HS-27A (cell line): ENCODE results near the gene CTIF.

Source experiments
- DNase-seq: peaks from one replicate; pipeline ENCODE4 v3.0.0-alpha.2; 2012; ENCODE audit warnings: low read depth, missing footprints

The CTIF gene

DNA sequence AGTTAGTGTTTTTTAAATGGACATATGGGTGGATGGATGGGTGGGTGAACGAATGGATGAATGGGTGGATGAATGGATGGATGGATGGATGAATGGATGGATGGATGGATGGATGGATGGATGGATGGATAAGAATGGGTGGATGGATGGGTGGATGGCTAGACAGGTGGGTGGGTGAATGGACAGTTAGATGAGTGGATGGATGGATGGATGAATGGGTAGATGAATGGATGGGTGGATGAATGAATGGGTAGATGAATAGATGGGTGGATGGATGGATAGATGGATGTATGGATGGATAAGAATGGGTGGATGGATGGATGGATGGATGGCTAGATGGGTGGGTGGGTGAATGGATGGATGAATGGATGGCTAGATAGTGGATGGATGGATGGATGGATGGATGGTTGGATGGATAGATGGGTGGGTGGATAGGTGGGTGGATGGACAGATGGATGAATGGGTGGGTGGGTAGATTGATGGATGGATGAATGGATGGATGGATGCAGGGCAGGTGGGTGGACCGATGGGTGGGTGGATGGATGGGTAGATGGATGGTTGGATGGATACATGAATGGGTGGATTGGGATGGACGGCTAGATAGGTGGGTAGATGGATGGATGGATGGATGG is 64.0 kb downstream of the CTIF start:
- no peak for DNase-seq

DNA sequence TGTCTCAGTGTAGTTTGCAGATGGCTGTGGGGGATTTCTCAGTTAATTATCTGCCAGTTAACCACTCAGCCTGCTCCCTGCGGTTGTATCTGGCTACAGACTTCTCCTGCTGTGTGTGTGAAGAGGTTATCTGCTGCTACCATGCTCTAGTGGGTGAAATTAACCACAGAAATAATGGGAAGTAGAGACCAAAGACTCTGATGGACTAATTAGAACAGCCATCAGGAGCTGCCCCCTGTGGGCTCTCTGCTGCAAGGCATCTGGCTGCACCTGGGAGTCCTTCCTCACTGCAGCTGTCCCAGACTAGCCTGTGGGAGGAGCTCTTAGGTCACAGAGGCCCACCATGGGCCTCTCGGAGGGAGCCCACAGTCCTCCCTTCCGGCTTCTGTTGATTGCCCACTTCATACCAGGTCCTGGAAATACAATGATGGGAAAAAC is 66.6 kb downstream of the CTIF start:
- no peak for DNase-seq

DNA sequence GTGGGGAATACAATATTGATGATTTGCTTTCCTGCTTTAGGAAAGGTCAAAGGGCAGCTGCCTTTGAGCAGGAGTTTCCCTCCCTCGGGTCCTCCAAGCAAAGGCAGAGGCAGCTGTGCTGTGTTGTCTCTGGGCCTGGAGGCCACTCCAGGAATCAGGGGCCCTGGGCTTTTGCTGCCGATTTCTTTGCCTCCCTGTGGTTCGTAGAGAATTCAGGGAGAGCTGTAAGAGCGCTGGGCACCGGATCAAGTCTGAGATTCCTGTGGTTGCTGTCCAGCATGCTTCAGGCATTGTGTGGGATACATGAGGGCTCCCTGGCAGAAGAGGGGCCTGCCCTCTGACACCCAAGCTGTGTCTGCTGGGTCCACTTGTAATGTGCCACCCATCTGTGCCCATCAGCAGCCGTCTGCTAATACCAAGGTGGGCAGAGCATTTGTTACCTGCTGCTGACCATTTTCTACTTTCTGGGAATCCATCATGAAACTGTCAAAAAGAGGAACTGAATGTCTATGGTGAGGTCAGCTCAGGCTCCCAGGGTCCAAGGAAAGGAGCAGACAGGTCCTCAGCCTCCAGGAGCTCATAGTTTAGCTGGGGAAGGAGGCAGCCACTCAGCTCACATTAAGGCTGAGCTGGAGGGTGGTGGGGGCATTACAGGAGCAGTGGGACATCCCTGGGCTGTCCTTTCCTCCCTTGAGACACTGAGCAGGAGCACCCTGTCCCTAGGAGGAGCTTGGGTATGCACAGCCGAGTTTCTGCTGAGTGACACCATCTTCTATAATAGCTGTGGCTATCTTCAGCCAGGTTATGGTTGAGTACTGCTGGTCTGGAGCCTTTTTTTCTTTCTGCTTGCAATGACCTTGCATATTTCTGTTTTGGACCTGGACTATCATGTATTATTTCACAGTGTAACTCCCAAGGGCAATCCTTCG is 68.5 kb downstream of the CTIF start:
- DNase-seq: no peak

DNA sequence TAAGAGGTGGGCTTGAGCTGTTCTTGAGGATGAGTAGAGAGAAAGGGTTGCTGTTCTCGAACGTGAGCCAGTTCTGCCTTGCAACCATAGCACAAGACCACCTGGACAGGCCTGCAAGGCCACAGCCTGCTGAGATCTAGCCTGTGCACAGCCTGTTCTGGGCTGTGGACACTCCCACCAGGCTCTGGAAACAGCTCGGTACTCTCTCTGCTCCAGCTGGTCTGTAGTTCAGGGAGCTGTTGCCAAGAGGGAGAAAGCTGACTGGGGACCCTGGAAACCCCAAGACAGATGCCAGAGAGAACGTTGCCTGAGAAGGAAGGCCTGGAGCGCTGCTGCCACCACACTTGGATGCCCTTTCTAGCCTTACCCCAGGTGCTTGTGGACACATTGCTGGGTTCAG is 69.8 kb downstream of the CTIF start:
- DNase-seq: no peak

DNA sequence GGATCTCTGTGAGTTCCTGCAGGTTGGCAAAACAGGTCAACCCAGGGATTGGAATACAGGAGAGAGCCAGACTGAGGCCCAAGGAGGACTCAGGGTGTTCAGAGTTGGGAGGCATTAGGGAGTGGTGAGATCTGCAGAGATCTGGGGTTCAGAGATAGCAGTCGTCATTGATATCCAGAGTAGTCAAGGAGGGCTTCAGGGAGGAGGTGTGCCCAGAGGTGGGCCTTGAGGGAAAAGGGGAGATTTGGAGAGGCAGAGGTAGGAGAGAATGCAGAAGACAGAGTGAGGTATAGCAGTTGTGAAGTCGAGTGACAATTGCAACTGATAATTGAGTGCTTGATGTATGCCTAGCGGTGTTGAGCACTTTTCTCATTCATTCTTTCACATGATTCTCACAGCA is 70.3 kb downstream of the CTIF start:
- DNase-seq: no peak

DNA sequence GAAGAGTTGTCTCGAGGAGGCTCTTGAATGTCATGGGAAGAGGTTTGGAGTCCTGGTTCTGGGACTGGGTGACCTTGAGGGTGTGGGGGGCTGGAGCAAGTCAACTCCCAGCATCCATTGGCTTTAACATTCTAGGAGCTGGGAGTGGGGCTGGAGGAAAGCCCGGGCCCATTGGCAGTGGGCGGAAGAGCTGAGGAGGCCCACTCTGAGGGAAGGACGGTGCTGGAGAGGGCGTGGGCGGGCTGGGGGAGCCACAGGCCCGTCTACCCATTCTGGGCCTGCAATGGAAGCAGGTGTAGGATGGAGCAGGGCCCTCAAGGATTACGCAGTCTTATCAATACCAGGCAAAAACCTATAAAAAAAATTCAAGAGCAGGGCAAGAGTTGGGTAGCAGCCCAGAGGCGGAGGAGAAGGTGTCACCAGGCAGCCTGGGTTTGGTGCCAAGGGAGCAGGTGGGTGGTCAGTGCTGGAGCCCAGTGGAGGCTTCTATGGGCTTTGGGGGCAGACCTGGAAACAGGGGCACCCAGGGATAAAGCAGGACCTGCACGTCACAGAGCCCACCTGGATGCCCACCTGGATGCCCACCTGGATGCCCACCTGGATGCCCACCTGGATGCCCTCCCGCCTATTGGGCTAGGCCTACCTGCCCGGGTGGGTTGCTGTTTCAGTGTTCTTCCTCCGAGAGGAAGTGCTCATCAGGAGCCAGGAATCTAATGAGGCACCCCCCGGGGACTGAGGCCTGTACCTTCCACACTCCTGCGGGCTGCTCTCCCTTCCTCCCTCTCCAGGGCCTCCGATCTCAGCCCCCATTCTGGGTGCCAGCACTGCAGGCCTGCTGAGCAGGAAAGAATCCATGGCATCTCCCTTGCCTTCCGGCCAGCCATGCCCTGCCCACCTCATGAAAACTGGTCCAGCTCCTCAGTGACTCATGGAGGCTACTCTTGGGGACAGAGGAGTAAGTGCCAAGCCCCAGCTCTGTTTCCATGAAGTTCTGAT is 71.3 kb downstream of the CTIF start:
- no peak for DNase-seq

DNA sequence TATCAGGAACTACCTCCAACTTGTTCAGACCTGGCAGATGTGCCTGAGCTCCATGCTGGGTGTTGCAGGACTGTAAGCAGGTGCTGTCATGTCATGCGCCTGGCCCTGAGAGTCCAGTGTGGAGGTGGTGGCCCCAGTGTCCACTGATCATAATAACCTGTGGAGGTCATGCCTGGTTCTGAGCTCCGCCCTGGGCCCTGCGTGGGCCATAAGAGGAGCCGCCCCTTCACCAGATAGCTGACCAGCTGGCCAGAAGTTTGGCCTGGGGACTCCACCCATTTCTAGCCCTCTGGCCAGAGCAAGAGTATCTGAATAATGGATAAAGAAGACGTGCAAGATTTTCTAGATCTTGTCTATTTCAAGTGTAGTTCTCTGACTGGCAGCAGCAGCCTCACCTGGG is 72.4 kb downstream of the CTIF start:
- DNase-seq: no peak

DNA sequence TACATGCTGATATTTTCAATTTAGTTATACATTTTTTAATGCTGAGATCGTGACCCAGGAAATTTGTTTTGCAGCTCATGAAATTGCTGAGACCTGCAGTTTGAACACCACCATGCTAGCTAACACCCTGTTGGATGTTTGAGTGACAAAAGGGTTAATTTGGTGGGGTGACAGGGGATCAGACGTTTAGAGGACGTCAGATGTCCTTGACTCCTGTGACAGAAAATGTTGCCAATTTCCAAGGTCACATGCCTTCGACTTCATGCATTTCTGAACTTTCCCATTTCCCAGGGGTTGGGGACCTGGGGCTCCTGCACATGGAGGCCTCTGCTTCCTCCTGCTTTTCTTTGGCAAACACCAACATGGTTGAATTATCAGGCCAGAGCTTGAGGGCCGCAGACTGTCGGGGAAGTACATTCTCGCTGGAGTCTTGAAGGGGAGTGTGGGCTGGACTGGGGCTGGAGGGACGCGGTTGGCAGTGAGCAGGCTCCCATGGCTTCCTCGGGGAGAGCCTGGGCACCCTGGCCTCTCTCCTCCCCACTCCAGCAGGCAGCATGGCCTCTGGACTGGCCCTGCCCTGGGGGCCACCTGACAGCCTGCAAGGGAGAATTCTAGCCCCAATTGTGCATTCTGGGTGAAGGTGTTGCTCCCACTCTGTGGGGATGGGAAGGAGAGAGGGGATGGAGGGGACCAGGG is 73.1 kb downstream of the CTIF start:
- DNase-seq: no peak

DNA sequence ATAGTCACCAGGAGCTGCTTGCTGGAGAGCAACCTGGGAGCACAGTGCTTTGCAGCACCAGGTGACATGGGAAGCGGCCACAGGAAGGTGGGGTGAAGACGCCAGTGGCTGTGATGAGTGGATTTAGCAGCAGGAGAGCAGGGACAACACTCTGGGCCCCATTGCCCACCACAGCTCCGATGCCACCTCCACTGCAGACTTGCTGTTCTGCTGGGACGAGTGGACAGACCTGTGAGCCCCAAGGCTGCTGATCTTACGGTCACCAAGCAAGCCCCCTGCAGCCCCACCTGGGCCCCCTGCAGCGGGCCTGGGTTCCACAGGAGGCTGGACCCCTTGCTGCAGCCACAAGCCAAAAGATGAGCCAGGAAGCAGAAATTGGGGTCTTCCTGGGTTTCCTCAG is 73.7 kb downstream of the CTIF start:
- DNase-seq: no peak

DNA sequence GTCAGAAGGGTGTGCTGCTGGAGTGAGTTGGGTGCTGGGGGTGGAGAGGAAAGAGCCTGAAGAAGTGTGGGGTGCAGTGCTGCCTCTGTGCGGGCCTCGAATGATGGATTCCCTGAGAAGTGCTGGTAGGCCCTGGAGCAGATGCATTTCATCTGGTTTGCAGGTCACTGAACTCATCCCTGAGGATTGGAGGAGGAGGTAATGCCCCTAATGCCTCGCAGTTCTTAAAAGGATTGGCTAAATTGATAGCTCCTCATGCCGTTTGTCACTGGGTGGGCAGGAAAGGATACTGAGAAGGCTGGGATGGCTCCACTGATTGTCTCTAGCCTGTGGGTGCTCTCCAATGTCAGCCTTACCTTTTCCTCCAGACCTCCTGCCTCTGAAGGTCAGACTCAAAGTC is 74.1 kb downstream of the CTIF start:
- DNase-seq: no peak

DNA sequence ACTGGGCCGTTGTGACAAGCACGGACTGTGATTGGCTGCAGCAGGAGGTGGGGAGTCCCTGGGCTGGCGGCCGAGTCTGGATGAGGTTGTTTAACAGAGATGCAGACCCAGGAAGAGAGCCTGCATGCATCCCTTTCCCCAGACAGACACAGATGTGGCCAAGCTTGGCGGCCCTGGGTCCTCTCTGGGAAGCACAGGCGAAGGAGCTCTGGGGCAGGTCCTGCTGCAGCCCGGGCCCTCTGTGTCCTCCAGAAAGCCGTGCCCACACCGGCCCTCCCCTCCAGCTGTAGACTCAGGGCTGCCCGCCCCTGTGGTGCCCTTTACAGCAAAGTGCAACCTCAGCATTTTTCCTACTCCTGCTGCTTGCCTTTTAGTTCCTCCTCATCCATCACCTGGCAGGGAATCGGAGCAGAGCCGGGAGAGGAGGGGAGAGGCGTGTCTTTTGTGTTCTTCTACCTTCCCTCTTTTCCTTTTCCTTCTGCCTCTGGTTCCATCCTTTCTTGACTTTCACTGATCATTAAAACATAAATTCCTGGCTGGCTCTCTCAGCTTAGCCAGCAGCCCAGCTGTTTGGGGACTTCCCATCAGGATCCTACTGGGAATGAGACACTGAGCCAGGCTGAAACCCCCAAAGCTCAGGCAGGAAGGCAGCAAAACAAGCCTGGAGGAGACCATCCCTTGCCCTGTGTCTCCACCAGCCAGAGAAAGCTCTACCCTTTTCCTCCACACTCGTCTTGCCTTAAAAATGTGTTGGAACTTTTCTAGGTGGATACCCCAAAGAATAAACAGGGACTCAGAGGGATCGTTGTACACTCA is 75.0 kb downstream of the CTIF start:
- DNase-seq: no peak

DNA sequence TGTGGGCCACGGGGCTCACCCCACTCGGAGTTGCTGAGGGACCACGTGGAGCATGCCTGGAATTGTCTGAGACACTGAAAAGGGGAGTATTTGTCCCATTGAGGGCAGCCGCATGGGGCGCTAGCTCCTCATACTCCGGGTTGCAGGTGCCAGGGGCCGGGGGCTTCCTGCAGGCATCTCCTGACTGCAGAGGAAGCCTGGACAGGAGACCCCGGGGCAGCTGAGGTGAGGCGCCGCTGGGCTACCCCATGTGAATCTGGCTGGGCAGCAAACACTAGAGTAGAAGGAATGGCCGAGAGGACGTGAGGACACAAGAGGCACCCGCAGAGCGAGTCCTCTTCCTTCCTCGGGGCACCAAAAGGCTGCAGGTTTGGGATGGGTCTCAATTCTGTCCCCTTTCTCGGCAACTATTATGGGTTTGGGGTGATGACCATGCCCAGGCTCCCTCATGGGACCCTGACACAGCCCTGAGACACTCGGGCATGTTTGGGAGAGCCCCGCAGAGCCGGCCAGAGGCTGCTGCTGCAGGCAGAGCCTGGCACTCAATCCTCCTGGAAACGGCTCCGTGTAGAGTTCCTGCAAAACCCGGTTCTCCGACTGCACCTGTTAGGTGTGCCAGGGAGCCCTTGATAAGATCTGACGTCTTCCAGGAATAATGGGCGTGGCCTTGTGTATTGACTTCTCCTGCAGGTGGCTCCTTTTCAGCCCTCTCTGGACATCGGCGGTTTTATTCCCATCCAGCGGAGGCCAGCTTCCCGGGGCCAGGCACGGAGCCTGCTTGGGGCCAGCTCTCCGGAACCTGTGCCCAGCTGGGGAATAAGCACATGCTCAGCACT is 77.0 kb downstream of the CTIF start:
- no peak for DNase-seq

DNA sequence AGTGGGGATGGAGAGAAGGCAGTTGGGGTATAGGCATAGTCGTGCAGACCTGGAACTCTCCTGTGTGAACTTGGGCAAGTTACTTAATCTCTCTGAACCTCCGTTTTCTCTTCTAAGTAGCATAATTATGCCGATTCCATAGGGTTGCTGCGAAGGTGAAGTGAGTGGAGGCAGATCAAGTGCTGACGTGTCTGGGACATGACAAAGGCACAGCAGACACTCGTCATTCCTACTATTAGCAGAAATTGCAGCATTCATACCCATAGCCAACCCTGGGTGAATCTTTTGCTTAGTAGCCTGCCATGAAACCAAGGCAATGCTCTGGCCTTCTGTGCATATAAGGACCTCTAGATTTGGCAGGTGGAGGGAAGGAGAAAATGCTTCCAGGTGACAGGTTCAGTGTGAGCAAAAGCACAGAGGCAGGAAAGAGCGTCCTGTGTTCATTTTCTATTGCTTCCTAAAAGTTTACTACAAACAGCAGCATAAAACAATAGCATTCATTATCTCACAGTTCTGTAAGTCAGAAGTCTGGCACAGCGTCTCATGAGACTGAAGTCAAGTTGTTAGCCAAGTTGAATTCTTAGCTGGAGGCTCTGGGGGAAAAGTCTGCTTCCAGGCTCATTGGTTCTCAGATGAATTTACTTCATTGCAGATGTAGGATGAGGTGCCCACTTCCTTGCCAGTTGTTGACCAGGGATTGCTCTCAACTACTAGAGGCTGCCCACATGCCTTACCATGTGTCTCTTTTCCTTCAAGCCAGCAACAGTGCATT is 77.8 kb downstream of the CTIF start:
- DNase-seq: no peak

DNA sequence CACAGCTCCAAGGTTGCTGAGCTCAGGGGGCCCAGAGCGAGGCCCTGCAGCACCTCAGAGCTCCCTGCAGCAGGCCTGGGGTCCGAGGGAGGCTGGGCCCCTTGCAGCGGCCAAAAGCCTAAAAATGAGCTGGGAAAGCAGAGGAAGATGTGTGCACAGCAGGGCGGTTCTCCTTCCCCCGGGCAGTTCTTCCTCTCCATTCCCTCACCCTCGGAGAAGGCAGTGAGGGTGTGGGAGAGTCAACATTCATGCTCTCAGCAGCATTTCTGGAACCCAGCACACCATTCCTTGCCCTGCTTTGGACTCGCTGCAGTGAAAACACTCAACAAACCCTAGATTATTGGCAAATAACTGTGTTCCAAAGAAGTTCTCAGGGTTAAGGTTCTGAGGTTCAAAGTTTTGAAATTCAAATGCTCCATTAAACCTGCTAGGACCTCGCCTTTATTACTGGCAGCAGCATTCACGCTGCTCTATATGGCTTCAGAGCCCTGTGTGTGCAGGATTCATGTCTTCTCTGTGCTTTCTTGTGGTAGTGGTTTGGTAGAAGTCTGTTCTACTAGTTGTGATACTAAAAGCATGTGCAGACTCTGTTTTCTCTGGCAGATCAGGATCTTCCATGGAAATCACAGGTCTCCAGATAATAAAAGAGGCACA is 79.1 kb downstream of the CTIF start:
- no peak for DNase-seq

DNA sequence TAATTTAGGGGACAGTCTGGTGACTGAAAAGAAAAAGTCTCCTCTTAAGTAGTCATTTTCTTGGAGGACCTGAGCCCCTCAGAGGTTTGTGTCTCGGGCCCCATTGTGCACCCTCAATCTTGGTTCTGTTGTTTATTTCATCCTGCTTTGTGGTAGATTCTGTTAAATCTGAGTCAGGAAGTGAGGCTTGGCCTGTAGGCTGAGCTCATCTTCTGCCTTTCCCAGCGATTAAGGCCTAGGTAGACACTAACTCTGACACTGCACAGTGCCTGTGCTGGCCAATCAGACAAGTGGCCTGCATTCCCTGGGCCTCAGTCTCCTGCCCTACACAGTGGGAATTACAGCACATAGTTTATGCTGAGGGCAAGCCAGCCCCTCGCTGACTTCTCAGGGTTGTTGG is 80.2 kb downstream of the CTIF start:
- DNase-seq: no peak

DNA sequence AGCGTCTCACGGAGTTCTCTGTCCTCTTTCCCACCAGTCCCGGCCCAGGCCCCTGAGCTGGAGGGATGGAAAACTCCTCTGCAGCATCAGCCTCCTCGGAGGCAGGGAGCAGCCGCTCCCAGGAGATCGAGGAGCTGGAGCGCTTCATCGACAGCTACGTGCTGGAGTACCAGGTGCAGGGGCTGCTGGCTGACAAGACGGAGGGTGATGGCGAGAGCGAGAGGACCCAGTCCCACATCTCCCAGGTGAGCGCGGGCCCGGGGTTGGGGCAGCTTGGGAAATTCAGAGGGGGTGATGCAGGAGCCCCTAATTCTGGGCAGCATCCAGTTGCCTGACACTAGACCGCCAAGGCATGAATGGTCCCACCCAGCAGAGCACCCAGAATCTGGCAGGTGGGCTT is 80.7 kb downstream of the CTIF start:
- DNase-seq: no peak

DNA sequence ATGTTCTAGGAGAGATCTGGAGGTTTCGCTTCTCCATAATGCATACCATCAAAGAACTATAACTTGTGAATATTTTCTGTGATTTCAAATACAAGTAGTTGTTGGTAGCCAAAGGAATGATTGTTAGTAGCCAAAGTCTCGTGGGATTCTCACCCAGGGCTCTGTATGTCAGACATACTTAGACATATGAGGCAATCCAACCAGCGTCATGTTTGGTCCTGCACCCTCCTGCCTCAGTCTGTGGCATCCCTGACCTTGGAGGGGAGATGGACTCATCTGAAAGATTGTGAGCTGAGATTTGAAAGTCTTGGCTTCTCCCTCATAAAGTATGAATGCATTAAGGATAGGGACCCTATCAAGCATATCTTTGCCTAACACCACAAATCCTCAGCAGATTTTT is 81.2 kb downstream of the CTIF start:
- no peak for DNase-seq

DNA sequence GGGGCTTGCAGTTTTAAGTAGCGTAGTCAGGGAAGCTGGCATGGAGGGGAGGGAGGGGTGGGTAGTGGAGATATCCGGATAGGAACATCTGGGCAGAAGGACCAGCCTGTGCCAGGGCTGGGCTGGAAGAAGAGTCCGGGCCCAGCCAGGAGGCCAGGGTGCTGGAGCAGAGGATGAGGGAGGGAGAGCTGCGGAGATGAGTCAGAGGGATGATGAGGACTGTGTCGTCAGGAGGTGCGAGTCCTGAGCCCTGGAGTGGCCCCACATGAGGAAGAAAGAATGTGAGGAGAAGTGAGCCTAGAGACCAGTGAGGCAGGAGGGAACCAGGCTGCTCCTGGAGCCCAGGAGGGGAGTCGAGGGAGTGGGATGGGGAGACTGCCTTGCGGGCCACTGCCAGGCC is 82.4 kb downstream of the CTIF start:
- no peak for DNase-seq
